ENCODE measurements around the gene WDR59.
"Not testable (repeated sequence)": the region's sequence is repeated elsewhere in the genome, so short reads cannot be mapped to it uniquely, and the experiment has no call there.

The WDR59 gene

GRCh38 chr16:74973304-74973703 lies 11.6 kb downstream of the WDR59 start:
- no peak for DNase-seq (ENCODE audit: low read depth, low spot score)

- no peak for DNase-seq (ENCODE audit: low read depth, low spot score)
These were observed 30.2 kb downstream of the WDR59 start for GRCh38 chr16:74954763-74955162.

- no peak for DNase-seq (ENCODE audit: low read depth, low spot score)
These were observed 33.2 kb downstream of the WDR59 start for GRCh38 chr16:74951681-74952080.

- DNase-seq (ENCODE audit: low read depth, low spot score): no peak
These were observed 33.7 kb downstream of the WDR59 start for GRCh38 chr16:74951206-74951605.

- DNase-seq (ENCODE audit: low read depth, low spot score): no peak
These were observed 34.4 kb downstream of the WDR59 start for GRCh38 chr16:74950511-74950910.

- DNase-seq (ENCODE audit: low read depth, low spot score): no peak
These were observed 35.6 kb downstream of the WDR59 start for GRCh38 chr16:74949309-74949708.

- DNase-seq (ENCODE audit: low read depth, low spot score): no peak
These were observed 40.5 kb downstream of the WDR59 start for GRCh38 chr16:74944466-74944865.

- DNase-seq (ENCODE audit: low read depth, low spot score): no peak
These were observed 41.7 kb downstream of the WDR59 start for GRCh38 chr16:74942977-74943918.

GRCh38 chr16:74942566-74942965 lies 42.4 kb downstream of the WDR59 start:
- DNase-seq (ENCODE audit: low read depth, low spot score): no peak

GRCh38 chr16:74939688-74940087 lies 45.2 kb downstream of the WDR59 start:
- no peak for DNase-seq (ENCODE audit: low read depth, low spot score)

GRCh38 chr16:74936902-74937560 lies 47.9 kb downstream of the WDR59 start:
- DNase-seq (ENCODE audit: low read depth, low spot score): peak; percentile 32

GRCh38 chr16:74931445-74931844 lies 53.5 kb downstream of the WDR59 start:
- no peak for DNase-seq (ENCODE audit: low read depth, low spot score)

GRCh38 chr16:74929636-74930035 lies 55.3 kb downstream of the WDR59 start:
- no peak for DNase-seq (ENCODE audit: low read depth, low spot score)

- no peak for DNase-seq (ENCODE audit: low read depth, low spot score)
These were observed 58.1 kb downstream of the WDR59 start for GRCh38 chr16:74926805-74927204.

- no peak for DNase-seq (ENCODE audit: low read depth, low spot score)
These were observed 61.0 kb downstream of the WDR59 start for GRCh38 chr16:74923766-74924460.

GRCh38 chr16:74922150-74923138 lies 62.5 kb downstream of the WDR59 start:
- no peak for DNase-seq (ENCODE audit: low read depth, low spot score)

- no peak for DNase-seq (ENCODE audit: low read depth, low spot score)
These were observed 63.9 kb downstream of the WDR59 start for GRCh38 chr16:74921051-74921450.

GRCh38 chr16:74909665-74910064 lies 75.3 kb downstream of the WDR59 start:
- DNase-seq (ENCODE audit: low read depth, low spot score): no peak

GRCh38 chr16:74908759-74909158 lies 76.2 kb downstream of the WDR59 start:
- DNase-seq (ENCODE audit: low read depth, low spot score): not testable (repeated sequence)

GRCh38 chr16:74903901-74904678 lies 80.8 kb downstream of the WDR59 start:
- no peak for DNase-seq (ENCODE audit: low read depth, low spot score)

All from brain pericyte (primary cell).